NAMALWA (cell line): ENCODE data around the gene CCT3.

Experiments
- DNase-seq: peaks from one replicate; pipeline ENCODE4 v3.0.0-alpha.2; 2015; ENCODE audit warnings: low spot score

Gene CCT3

DNA sequence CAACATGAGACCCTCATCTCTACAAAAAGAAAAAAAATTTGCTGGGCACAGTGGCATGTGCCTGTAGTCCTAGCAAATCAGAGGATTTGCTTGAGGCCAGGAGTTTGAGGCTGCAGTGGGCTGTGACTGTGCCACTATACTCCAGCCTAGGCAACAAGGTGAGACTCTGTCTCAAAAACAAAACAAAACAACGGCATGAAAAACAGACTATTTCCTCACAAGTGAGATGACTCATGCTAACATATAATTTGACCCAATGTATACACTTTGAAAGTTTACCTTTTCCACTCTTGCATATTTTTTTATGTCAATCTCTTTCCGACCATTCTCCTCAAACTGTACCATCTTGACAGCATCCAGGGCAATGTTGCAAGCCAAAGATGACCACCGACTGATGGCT lies 17.5 kb downstream of the CCT3 start:
- no peak for DNase-seq

DNA sequence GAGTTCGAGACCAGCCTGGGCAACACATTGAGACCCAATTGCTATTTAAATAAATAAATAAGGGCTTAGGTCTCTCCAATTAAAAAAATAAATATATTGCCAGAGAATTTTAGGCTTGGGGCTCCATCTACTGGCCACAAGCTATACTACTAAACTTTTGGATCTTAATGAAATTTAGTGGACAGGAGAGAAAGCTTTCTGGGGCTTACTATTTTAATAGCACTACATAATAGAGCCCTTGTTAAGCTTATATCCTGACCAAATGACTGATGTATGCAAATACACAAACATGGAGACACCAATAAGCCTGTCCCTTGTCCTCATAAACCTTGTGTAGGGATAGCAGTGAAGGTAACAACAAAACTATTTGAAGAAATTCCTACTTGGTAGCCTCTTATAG lies 18.4 kb downstream of the CCT3 start:
- peak; percentile 76 for DNase-seq

DNA sequence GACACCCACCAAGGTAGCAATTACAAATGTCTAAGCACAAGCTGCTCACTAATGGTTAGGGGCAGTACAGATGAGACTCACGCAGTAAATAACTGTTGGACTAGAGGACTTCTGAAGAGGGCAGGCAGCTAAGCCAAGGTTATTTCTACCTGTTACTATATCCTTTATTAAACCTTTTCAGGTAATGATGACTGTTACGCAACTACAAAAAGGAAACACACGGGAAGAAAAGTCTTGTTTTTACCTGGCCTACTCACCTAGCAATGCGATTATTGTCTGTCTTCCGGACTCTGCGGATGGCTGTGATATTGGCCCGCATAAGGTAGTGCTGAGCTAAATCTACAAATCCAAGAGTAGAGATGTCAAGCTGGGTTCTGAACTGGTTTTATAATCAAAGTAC lies 21.2 kb downstream of the CCT3 start:
- no peak for DNase-seq

DNA sequence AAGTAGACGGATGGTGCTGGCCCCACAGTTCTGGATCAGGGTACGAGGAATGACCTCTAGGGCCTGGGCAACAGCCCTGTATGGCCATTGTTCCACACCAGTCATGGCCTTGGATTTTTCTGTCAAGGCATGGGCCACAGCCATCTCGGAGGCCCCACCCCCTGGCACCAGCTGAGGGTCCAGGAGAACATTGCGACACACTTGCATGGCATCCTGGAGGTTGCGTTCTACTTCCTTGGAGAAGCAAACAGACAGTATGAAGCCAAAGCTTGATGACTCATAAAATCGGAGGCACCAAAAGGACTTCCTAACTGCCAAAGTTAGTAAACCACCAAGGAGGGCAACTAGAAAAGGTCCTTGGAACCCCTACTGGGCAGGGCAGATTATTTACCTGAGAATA lies 27.1 kb downstream of the CCT3 start:
- DNase-seq, result no peak

DNA sequence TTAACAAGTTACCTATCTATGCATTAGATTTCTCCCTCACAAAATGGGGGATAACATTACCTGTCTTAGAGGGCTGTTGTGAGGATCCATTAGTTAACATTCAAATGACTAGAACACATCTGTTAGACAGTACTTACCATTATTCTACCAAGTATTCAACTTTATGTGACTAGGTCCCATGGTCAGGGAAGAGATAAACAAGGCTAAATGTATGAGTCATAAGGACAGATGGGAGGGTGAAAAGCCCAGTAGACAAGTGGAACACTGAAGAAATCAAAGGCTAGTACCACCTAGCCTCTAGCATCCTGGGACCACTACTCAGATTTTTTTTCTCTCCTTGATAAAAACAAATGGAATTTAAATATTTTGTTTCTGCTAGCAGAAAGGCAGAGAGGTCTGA lies 30.0 kb downstream of the CCT3 start:
- DNase-seq, result no peak

DNA sequence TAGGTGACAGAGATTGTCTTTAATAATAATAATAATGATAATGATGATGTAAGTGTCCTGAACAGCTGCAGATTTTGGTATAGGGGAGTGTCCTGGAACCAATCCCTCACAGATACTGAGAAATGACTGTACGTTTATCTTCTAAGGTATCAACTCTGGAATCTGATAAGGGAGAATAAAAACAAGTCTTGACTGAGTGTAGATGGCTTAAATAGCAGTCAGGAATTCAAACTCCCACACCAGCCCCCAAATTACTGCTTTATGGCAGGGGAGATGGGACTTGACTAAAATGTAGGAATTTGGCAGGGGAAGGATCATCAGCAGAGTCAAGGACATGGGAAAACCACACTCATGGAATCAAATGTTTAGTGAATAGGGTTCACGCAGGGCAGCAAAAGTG lies 32.9 kb downstream of the CCT3 start:
- DNase-seq, result no peak

DNA sequence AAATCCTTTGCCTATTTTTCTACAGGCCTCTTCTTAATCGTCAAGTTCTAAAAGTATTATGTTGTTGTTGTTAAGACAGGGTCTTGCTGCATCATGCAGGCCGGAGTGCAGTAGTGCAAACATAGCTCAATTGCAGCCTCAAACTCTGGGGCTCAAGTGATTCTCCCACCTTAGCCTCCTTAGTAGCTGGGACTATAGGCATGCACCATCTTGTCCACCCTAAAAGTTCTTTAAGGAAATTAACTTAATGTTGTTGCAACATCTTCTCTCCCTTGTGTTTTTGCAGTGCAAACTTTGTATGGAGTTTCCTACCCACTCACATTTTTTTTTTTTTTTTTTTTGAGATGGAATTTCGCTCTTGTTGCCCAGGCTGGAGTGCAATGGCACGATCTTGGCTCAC lies 34.9 kb downstream of the CCT3 start:
- no peak for DNase-seq

DNA sequence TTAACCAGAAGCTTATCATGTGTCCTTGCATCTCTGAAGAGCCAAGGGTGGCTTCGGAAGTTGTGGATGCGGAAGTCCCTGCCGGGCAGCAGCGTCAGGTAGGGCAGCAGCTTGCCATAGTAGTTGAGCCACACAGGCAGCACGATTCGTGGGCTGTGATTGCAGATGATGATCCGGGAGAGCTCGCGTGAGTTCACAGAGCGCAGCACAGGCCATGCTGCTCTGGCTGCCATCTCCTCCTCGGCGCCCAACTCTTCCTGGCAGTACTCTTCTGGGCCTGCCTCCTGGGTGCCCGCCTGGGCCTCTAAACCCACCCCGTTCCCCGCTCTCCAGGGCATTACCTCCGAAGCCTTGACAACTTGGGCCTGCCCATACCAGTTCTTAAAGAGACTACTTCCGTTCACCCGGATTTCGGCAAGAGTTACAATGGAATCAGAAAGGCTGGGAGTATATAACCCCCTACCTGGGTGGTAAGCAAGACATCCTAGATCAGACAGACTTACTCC lies 39.2 kb downstream of the CCT3 start, which contains the start of gene VHLL:
TSS of gene VHLL (minus strand) at position 456 of the 506 bp plus-strand sequence. CDS start at position 338, 118 bp downstream.
- no peak for DNase-seq

DNA sequence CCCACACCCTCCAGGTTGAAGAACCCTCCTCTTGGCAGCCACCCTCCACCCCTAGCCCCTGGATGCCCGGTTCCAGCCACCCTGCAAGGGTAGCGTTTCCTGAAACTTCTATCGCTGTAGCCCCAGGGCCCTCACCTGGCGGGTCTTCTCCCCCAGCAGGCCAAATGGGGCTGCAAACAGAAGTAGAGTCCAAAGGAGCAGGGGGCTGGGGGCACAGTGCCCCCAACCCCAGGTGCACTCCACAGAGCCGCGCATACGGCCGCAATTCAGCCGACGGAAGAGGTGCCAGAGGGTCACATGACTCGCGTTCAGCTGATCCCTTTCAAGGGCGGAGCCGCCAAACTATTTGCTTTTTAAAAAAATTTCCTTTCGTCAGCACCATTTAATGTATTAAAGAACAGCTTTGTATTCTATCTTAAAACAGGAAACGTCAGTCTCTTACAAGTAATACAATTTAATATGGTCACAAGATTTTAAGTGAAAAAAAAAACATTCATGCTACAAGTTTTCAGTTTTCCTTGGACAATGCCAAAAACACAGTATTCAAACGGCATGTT lies 42.6 kb downstream of the CCT3 start, which contains the start of gene GLMP:
TSS of gene GLMP (minus strand) at position 289 of the 557 bp plus-strand sequence. CDS start at position 255, 34 bp downstream.
- peak; percentile 87 for DNase-seq

DNA sequence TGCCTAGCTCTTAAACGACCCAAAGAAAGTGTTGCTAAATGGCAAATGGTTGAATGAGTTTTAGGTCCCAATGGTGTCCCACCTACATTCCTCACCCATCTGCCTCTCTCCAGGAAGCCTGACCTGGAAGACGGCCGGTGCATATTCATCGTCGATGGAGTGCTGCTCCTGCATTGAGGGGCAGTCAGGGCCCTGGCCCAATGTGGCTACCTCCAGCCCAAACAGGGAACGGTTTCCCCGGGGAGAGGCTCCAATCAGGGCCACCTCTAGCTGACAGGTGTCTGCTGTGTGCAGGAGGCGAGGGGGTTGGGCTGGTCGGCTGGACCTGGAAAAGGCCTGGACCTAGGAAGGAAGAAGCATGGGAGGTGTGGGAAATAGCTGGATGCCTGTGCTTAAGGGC lies 44.2 kb downstream of the CCT3 start:
- no peak for DNase-seq

DNA sequence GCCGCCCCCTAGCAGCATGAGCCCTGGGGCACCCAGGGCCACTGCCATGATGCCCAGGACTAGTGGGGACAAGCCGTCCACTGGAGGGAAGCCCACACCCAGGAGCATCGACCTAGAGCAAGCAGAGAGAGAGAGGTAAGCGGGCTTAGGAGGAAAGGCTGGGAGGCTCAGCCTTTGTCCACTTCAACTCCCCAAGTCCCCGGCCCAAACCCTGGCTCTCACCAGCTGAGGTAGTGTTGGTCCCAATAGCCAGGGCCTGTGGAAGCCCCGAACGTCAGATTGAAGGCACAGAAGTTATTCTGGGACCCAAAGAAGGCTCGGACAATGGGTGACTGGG lies 45.0 kb downstream of the CCT3 start:
- DNase-seq, result no peak

DNA sequence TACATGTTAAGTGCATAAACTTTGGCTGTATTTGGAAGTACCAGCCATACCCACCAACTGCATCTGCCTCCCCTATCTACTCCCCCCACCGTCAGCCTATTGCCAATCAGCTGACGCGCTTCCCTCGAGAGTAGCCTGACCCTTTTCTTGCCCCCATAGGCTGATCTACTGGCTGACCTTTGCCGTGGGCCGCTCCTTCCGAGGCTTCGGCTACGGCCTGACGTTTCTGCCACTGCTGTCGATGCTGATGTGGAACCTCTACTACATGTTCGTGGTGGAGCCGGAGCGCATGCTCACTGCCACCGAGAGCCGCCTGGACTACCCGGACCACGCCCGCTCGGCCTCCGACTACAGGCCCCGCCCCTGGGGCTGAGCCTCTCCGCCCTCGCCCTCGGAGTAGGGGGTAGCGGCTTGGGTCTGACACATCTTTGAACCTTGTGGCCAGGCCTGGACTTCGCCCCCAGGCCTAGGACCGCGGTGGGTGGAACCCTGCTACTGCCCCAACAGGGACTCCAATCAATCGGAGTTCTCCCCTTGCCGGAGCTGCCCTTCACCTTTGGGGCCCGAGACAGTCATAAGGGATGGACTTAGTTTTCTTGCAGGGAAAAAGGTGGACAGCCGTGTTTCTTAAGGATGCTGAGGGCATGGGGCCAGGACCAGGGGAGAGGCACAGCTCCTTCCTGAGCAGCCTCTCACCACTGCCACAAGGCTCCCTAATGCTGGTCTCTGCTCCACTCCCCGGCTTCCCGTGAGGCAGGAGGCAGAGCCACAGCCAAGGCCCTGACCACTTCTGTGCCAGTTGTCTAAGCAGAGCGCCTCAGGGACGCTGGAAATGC lies 46.6 kb downstream of the CCT3 start:
- DNase-seq, result no peak

DNA sequence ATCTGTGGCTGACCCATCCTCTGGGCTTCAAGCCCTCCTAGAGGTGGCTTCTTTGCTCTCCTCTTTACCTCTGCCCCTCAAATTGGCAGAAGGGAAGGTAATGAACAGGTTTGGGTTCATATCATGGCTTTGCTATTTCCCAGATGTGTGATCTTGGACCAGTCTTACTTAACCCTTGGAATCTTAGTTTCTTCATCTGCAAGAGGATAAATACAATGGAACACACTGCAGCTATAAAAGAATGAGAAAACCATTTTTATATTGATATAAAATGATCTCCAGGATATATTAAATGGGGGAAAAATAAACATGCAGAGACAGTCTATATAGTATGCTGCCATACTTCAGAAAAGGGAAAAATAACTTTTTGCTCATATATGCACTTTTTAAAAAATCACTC lies 48.2 kb downstream of the CCT3 start:
- no peak for DNase-seq

DNA sequence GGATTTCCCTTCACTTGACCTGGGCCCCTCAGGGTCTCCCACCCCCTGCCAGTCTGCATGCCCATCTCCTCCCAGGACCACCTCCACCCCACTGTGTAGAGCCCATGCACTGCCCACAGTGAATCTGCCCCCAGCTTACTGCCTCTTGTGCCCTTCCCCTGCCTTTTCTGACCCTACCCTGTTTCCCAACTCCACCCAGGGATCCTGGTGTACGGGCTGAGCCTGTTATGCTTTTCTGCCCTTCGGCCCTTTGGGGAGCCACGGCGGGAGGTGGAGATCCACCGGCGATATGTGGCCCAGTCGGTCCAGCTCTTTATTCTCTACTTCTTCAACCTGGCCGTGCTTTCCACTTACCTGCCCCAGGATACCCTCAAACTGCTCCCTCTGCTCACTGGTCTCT lies 52.0 kb downstream of the CCT3 start:
- DNase-seq, result no peak

DNA sequence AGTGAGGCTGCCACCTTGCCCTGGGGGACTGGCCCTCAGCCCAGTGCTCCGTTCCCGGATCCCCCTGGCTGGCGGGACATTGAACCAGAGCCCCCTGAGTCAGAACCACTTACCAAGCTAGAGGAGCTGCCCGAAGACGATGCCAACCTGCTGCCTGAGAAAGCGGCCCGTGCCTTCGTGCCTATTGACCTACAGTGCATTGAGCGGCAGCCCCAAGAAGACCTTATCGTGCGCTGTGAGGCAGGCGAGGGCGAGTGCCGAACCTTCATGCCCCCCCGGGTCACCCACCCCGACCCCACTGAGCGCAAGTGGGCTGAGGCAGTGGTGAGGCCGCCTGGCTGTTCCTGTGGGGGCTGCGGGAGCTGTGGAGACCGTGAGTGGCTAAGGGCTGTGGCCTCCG lies 52.7 kb downstream of the CCT3 start:
- DNase-seq, result no peak

DNA sequence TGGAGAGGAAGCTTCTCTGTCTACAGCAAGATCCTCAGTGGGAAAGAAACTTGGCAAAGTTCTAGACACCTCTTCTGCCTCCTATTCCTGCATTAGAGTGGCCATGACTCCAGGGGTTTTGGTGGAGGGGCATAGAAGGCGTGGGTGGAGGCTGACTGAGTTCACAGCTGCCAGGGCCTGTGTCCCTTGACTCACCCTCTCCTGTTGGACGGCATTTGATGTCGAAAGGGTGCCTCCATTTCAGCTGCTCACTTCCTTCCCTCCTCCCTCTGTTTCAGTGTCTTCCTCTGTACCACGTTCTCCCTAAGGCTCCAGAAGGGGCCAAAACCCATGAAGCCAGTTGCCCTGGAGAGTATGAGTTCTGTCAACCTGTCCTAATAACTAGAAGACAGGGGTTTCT lies 53.3 kb downstream of the CCT3 start:
- no peak for DNase-seq

DNA sequence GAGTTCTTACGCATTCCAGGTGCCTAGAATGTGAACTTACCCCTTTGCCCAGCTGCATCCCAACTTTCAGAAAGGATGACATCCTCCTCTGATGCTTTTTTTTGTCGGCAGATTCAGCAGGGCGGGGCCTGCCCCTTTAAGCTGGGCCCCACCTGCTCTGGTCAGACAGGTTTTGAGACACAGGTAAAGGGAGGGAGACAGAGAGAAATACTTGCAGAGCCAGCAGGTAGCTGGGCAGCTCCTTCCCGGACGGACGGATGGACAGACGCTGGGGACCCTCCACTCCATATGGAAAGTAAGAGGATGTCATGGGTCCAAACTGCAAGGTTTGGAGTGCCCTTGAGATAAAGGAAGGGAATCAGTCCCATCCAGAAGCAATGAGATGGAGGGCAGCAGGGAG lies 54.0 kb downstream of the CCT3 start, which contains the start of gene TMEM79:
TSS of gene TMEM79 (plus strand) at position 214 of the 400 bp plus-strand sequence. CDS start 902 bp downstream, outside the sequence.
- DNase-seq, result no peak

DNA sequence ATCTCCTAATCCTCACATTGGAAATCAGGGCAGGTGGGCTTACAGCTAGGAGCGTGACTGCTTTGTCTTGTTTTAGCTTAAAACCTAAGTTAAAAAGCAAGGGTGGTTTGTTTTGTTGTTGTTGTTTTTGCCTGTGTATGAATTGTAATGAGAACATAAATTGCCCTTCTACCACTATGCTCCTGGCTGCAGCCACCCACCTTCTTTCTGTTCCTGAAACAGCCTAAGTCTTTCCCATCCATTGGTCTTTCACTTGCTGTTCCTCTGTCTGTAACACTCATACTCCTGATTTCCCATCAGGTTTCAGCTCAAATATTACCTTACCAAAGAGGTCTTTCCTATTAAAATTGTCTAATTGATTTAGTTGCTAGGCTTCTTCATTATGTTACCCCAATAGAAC lies 54.6 kb downstream of the CCT3 start:
- DNase-seq, result no peak

DNA sequence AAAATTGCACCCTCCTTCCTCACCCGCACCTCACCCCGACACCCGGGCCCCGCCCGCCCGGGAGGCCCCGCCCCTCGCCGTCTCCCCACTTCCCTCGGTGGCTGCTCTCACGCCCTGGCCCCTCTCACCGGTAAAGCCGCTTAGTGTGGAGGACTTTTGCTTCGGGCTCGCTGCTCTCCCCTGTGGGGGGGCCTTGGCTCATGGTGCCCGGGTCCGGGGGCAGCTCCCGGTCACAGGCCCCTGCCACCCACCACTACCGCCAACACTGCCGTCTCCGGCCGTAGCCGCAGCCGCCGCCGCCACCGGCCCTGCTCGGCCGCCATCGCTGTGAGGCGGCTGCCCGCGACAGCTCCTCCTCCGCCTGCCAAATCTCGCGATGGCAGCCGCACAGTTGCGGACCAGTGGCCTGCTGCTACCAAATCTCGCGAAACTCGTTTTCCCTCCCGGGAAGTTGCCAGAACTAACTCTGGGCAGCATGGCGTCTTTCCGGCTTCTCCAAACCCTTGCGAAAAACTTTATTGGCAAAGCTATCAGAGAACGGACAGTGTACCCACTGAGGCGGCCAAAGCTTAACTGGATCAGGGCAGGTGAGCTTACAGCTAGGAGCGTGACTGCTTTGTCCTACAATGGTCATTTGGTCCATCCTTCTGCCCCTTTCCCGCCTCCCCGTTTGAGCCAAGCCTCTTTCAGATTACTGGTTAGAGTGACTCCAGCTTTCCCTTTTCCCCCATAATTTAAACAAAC lies 55.4 kb downstream of the CCT3 start, which contains the start of gene SMG5:
TSS of gene SMG5 (minus strand) at position 347 of the 744 bp plus-strand sequence. CDS start at position 202, 145 bp downstream.
- DNase-seq, result peak; percentile 100

DNA sequence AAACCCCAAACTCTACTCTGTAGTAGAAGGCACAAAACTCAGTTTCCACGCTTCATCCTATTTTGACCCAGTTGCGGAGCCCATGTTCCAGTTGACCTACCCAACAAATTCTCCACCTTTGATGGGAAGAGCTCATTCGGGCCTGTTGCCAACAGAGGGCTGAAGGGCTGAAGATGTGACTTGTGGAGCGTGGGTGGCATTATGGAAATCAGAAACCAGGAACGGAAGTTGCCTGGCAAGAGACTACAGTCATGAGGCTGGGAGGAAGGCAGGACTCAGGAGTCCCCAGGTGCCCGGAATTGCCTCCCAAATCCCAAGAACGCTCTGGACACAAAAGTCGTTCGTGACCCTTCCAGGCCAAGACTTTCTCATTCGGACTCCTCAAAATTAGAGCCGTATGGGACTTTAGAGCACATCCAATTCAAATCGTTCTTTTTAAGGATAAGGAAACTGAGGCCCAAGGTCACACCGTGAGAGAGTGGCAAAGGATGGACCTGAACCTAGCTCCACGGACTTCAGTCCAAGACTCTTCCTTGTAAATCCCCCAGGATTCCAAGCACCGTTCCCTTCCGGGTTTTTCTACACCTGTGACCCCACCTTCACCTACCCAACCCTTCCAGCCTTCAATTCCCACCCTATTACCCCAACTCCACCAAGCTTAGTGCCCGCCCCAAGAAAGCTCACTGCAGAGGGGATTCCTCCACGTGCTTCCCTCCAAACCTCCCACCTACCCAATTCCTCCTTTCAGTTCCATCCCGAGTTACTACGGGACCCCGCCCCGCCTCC lies 56.2 kb downstream of the CCT3 start:
- peak; percentile 78 for DNase-seq

DNA sequence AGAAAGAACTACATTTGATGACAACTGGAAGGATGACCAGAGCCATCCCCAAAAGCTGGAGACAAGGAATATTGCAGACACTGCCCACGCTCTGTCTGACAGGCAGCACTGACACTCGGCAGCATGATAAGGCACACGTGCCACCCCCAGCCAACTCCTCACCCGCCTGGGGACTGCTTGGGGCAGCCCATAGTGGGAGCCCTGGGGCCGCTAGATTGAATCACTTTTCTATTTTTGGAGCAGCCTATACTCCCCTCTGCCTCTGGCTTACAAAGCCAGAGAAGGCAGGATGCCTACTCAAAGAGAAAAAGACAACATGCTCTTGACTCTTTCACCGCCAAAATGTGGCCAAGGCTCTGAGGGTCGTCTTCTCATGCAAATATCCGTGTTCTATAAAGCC lies 56.8 kb downstream of the CCT3 start:
- DNase-seq, result peak; percentile 95

DNA sequence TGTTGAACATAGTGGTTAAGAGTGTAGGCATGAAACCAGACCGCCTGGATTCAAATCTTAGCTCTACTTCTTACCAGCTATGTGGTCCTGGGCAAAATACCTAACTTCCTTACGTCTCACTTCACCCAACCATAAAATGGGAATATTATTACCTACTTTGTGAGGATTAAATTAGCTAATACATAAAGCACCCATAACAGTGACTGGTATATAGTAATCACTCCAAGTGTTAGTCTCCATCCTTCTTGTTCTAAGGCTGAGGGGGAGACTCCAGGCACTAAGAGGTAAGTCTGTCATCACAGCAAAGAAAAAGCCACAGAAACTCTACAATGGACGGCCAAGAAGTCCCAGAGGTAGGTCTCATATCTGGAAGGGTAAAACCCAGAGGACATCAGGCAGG lies 58.3 kb downstream of the CCT3 start:
- no peak for DNase-seq
